Sigmoid colon (tissue), 4 donors: ENCODE data around the gene SEC14L5.

ENCODE experiments used
- CTCF ChIP-seq, 4 experiments: fragments of 450-650 bp in 3 of 4; fragments of 200-600 bp in 1 of 4; IDR thresholded peaks; one replicate each; pipeline ENCODE4 v1.5.1; 2016 to 2019; ENCODE audit warnings: antibody characterized with exemption in 4 of 4, mild to moderate bottlenecking in 3 of 4, moderate library complexity in 2 of 4
- EP300 ChIP-seq, 4 donors: sonication (generic); formaldehyde crosslinking; IDR thresholded peaks; one replicate each; pipeline ENCODE4 v1.6.1; 2017; ENCODE audit warnings: antibody characterized with exemption in 4 of 4
- POLR2A ChIP-seq, 2 donors: fragments of 450-650 bp; IDR thresholded peaks; one replicate each; pipeline ENCODE4 v1.6.1; 2016; ENCODE audit warnings: antibody characterized with exemption in 2 of 2, mild to moderate bottlenecking in 2 of 2, moderate library complexity in 2 of 2
- POLR2AphosphoS5 ChIP-seq, 4 donors: sonication (generic); formaldehyde crosslinking; IDR thresholded peaks; one replicate each; pipeline ENCODE4 v1.6.1; 2017; ENCODE audit warnings: antibody characterized with exemption in 4 of 4

- no peak for TF ChIP-seq CTCF (IDR thresholded peaks at IDR 0.05)
- TF ChIP-seq EP300 (IDR thresholded peaks at IDR 0.05), result no peak
- TF ChIP-seq POLR2A (IDR thresholded peaks at IDR 0.05), result no peak
- no peak for TF ChIP-seq POLR2AphosphoS5 (IDR thresholded peaks at IDR 0.05)
These were observed 78.4 kb downstream of the SEC14L5 start for GRCh38 chr16:5036228-5037156.
